ENCODE results near the gene FAM174C. TPM values are rescaled to one million over a fixed set of nuclear protein-coding genes. Genes with fewer than 3 reads are reported as not detected.

Gene FAM174C
- total and polyA plus RNA-seq, 2 of the 8 experiments (the other 6 are each of a cell fraction or from before 2014, with no cell fraction given): 44.5 to 125 TPM

DNA sequence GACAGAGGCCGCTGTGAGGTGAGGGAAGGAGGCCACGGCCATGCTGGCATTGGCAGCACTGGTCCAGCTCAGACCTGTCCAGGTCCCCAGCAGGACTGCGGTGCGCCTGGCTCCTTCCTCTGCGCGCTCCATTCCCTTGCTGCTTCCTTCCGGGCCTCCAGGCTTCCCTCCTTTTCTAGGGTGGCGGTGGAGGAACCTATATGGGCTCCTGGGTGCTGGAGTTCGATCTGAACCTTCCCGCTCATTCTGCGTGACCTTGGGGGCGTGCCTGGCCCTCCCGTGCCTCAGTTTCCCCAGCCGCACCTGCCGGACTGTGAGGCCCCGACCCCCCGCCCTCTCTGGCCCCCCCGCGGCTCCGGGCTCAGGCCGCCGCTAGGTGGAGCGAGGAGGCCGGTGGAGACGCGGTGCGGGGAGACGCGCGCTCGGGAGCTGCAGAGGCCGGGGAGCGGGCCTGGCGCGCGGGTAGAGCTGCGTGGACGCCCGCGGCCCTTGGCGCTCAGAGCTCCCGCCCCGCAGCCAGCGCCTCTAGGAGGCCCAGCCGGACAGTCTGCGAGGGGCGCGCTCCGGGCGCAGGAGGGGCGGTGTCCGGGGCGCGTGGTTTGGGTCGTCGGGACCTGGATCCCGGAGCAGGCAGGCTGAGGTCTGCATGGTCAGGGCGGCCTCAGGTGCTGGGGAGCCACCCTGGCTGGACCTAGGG, 40.3 kb downstream of the FAM174C start:
- H4K91ac ChIP-seq (replicated peaks; ENCODE audit: insufficient read length, low read length): no peak overlapping the region
- H4K20me1 ChIP-seq (replicated peaks in 1 of 2; ENCODE audit: control insufficient read depth in 1 of 2, insufficient read depth in 2 of 2, low read length in 2 of 2): no peaks in the 10 kb centered on the region
- peak overlapping the region in 3 of 4 experiments; percentile 27 to 56 (median 32); a peak in 4 of 8 replicates for H3K4me3 ChIP-seq (ENCODE audit: extremely low read depth in 1 of 4, insufficient read depth in 2 of 4, low read depth in 3 of 4, low read length in 4 of 4)
- FAIRE-seq: no peak
- H3K27me3 ChIP-seq (replicated peaks in 1 of 4; ENCODE audit: control insufficient read depth in 3 of 4, extremely low read depth in 1 of 4, insufficient read depth in 3 of 4, low read length in 3 of 4): peaks cover 0 to 12% (median 5%) of the 10 kb centered on the region in 4 experiments; a peak in 5 of 7 replicates
- H3K36me3 ChIP-seq (ENCODE audit: control insufficient read depth in 2 of 4, insufficient read depth in 4 of 4, low read length in 3 of 4): no peaks in the 10 kb centered on the region
- H3K23me2 ChIP-seq (ENCODE audit: low read depth, low read length): no peaks in the 10 kb centered on the region
- peak overlapping the region; percentile 79; the same call in 1 of the 2 replicates for H4K8ac ChIP-seq (ENCODE audit: extremely low read depth, insufficient read depth, low read length)
- no peak overlapping the region for H3K27ac ChIP-seq (ENCODE audit: low read depth, low read length)
- no peaks in the 10 kb centered on the region for H3K79me2 ChIP-seq (ENCODE audit: control insufficient read depth in 1 of 2, insufficient read depth in 2 of 2, low read length in 2 of 2)
- no peak overlapping the region; a peak in 1 of 7 replicates for H3K9ac ChIP-seq (replicated peaks in 1 of 4; ENCODE audit: extremely low read depth in 1 of 4, low read depth in 3 of 4, low read length in 3 of 4)
- no peak overlapping the region; the same call in 1 of the 2 replicates for H2AFZ ChIP-seq (ENCODE audit: low read length)
- peaks cover 0 to 5% (median 0%) of the 10 kb centered on the region in 4 experiments; a peak in 3 of 7 replicates for H3K4me1 ChIP-seq (replicated peaks in 1 of 4; ENCODE audit: control insufficient read depth in 3 of 4, insufficient read depth in 4 of 4, low read length in 3 of 4)
- DNase-seq (ENCODE audit: low read depth in 1 of 2, low spot score in 2 of 2): peak in 1 of 2 experiments; percentile 87
- no peak overlapping the region for H4K5ac ChIP-seq (ENCODE audit: insufficient read length, low read depth, low read length)
- H2BK5ac ChIP-seq (ENCODE audit: low read depth, low read length): no peak overlapping the region
- ChIA-PET POLR2A (ENCODE audit: partially characterized antibody) (interaction anchor here (1.0 to 4.1 kb wide), 5 partner anchors 40 to 122 kb away, joined by 3 to 15 read pairs (median 4); partner anchors contain the start of genes CIRBP and FAM174C), CTCF (ENCODE audit: partially characterized antibody) (interaction anchor here (0.6 to 4.0 kb wide), 20 partner anchors 9 to 83 kb away, joined by 3 to 24 read pairs (median 4); no protein-coding TSS in a partner anchor)
- H2BK120ac ChIP-seq (replicated peaks; ENCODE audit: low read depth, low read length): no peak overlapping the region
- 24% methylated on average over 21 of the region's 58 CpGs; no CpG with 5 or more reads in 1 of the 2 experiments for WGBS, 2 experiments (ENCODE audit: extremely low coverage in 1 of 2, insufficient coverage in 1 of 2, insufficient read length in 1 of 2, insufficient replicate concordance in 2 of 2, low coverage in 1 of 2, low lambda C conversion rate in 2 of 2, missing lambda C conversion rate in 1 of 2)
- no peak overlapping the region; the same call in 1 of the 2 replicates for H2BK20ac ChIP-seq (ENCODE audit: low read length)
- no peak overlapping the region for H3K56ac ChIP-seq (replicated peaks; ENCODE audit: insufficient read length, low read depth, low read length)
- no peak overlapping the region for H2AK5ac ChIP-seq (ENCODE audit: low read depth, low read length)
- no peak overlapping the region for H3K4ac ChIP-seq (replicated peaks; ENCODE audit: insufficient read length, low read depth, low read length)
- no peaks in the 10 kb centered on the region for H3K79me1 ChIP-seq (ENCODE audit: low read depth, low read length)
- no peak overlapping the region for H2BK12ac ChIP-seq (ENCODE audit: low read depth, low read length)
- no peaks in the 10 kb centered on the region for H3K9me3 ChIP-seq (ENCODE audit: insufficient read depth in 2 of 2, low read depth in 1 of 2, low read length in 1 of 2)
- no peak overlapping the region for H3K14ac ChIP-seq (ENCODE audit: insufficient read length)
- no peak overlapping the region; the same call in 1 of the 2 replicates for H2BK15ac ChIP-seq (ENCODE audit: low read length)
- no peak overlapping the region for H3K23ac ChIP-seq (ENCODE audit: insufficient read length)
- H3K18ac ChIP-seq (ENCODE audit: extremely low read depth, low read length): no peak overlapping the region; the same call in 1 of the 2 replicates
- H3K4me2 ChIP-seq (ENCODE audit: insufficient read depth in 1 of 2, low read depth in 2 of 2, low read length in 2 of 2): peak overlapping the region; percentile 18 to 72; a peak in 3 of 4 replicates
- no peak for TF ChIP-seq JUND (IDR thresholded peaks at IDR 0.05; ENCODE audit: low read length)
- no peak for TF ChIP-seq RBBP5 (IDR thresholded peaks at IDR 0.05; ENCODE audit: borderline replicate concordance, low read depth, low read length)
- 0 out of 2 replicates have a peak, but pooled peaks have one; percentile 14 for TF ChIP-seq KDM1A (IDR thresholded peaks at IDR 0.05; ENCODE audit: borderline replicate concordance, low read length)
- no peak for TF ChIP-seq RFX5 (IDR thresholded peaks at IDR 0.05; ENCODE audit: borderline replicate concordance, low read depth, low read length)
- TF ChIP-seq EGR1 (IDR thresholded peaks at IDR 0.05; ENCODE audit: borderline replicate concordance, low read depth, low read length): no peak
- no peak for TF ChIP-seq POU5F1 (IDR thresholded peaks at IDR 0.05; ENCODE audit: low read depth, low read length)
- no peak for TF ChIP-seq GTF2F1 (IDR thresholded peaks at IDR 0.05; ENCODE audit: borderline replicate concordance, low read depth, low read length)
- TF ChIP-seq, protein P1, sequence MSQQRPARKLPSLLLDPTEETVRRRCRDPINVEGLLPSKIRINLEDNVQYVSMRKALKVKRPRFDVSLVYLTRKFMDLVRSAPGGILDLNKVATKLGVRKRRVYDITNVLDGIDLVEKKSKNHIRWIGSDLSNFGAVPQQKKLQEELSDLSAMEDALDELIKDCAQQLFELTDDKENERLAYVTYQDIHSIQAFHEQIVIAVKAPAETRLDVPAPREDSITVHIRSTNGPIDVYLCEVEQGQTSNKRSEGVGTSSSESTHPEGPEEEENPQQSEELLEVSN (IDR thresholded peaks at IDR 0.05): no peak; the same call in 1 of the 2 replicates
- no peak for TF ChIP-seq FOSL1 (IDR thresholded peaks at IDR 0.05; ENCODE audit: insufficient read depth, low read depth, low read length)
- no peak for TF ChIP-seq TEAD4 (IDR thresholded peaks at IDR 0.05; ENCODE audit: low read depth, low read length)
- peak; percentile 44 for TF ChIP-seq KDM4A (IDR thresholded peaks at IDR 0.05; ENCODE audit: low read depth, low read length, severe bottlenecking)

Data from H1 (cell line).